GM12874 (cell line): ENCODE data around the gene LIN7A.

ENCODE experiments used
- TF ChIP-seq, protein P1 (sequence below): IDR thresholded peaks from 2 replicates; pipeline ENCODE4 v1.5.1; 2011; ENCODE audit warnings: low read depth, mild to moderate bottlenecking, control low read depth, low read length, moderate library complexity; ENCODE audit not compliant: insufficient read depth

LIN7A gene

GRCh38 chr12:80858356-80858755, 79.4 kb downstream of the LIN7A start:
- TF ChIP-seq, protein P1, sequence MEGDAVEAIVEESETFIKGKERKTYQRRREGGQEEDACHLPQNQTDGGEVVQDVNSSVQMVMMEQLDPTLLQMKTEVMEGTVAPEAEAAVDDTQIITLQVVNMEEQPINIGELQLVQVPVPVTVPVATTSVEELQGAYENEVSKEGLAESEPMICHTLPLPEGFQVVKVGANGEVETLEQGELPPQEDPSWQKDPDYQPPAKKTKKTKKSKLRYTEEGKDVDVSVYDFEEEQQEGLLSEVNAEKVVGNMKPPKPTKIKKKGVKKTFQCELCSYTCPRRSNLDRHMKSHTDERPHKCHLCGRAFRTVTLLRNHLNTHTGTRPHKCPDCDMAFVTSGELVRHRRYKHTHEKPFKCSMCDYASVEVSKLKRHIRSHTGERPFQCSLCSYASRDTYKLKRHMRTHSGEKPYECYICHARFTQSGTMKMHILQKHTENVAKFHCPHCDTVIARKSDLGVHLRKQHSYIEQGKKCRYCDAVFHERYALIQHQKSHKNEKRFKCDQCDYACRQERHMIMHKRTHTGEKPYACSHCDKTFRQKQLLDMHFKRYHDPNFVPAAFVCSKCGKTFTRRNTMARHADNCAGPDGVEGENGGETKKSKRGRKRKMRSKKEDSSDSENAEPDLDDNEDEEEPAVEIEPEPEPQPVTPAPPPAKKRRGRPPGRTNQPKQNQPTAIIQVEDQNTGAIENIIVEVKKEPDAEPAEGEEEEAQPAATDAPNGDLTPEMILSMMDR: no peak

GRCh38 chr12:80857311-80857710, 80.4 kb downstream of the LIN7A start:
- TF ChIP-seq, protein P1: no peak

GRCh38 chr12:80849337-80849736, 88.4 kb downstream of the LIN7A start:
- TF ChIP-seq, protein P1: no peak

DNA sequence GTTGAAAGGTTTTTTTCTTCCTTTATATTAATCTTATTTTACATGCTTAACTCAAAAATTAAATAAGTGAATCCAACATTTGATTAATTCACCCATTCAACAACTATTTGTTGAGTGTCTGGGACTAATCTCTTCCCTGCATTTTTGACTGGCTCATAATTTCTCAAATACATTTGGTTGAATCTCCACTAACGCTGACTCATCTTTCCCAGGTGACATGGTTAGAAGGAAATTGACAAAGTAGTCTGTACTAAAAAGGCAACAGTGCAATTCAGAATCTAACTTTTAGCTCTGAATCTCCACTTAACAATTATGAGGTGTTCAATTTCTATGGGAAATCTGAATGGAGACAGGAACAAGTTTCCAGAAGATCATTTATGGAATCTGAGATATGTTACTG, 88.9 kb downstream of the LIN7A start:
- TF ChIP-seq, protein P1: no peak

- TF ChIP-seq, protein P1: no peak
Measured at GRCh38 chr12:80847575-80847974, 90.2 kb downstream of the LIN7A start.

- TF ChIP-seq, protein P1: no peak
Measured at GRCh38 chr12:80846952-80847351, 90.8 kb downstream of the LIN7A start.

DNA sequence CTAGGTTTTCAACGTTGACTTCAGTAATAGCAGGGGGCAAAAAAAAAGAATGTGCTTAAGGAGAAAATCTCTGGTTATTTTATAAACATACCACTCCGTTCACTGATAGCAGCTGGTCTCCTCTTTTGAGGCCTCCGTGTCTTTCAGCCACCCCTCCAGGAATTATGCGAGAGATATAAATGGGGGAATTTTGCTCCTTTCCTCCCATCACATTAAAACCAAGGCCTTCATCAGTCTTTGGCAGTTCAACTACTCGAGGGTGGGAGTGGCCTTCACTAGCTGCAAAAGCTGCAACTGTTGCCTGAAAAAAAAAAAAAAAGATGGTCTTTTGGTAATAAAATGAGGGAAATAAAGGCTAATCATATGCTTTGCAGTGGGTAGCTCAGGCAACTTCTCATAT, 92.1 kb downstream of the LIN7A start:
- TF ChIP-seq, protein P1: no peak

GRCh38 chr12:80843969-80844368, 93.8 kb downstream of the LIN7A start:
- TF ChIP-seq, protein P1: no peak
